ENCODE measurements around the gene TOR2A. TPM values are rescaled to one million over a fixed set of nuclear protein-coding genes. Genes with fewer than 3 reads are reported as not detected.

Gene TOR2A
- polyA plus RNA-seq, 3 donors: 57.4 to 63.8 (median 60.0) TPM

GRCh38 chr9:127756233-127756632 lies 21.1 kb upstream of the TOR2A start:
- H3K27ac Mint-ChIP-seq: no peak overlapping the region
- Histone ChIP-seq H3K36me3 (replicated peaks in 1 of 2; ENCODE audit: control insufficient read depth in 1 of 2, insufficient read depth in 2 of 2, low read length in 2 of 2) (peaks cover 56 to 92% of the 10 kb centered on the region in 2 donors), H4K20me1 (ENCODE audit: insufficient read depth, low read length) (peaks cover 96% of the 10 kb centered on the region), H3K4me1 (ENCODE audit: control insufficient read depth in 1 of 2, insufficient read depth in 2 of 2, low read length in 2 of 2) (no peaks in the 10 kb centered on the region), H3K79me2 (ENCODE audit: insufficient read depth, low read length) (peaks cover 69% of the 10 kb centered on the region), H3K4me3 (replicated peaks in 1 of 3; ENCODE audit: low read depth in 2 of 3, low read length in 3 of 3) (no peak overlapping the region), H3K9ac (ENCODE audit: insufficient read depth, low read length, poor library complexity, severe bottlenecking) (no peak overlapping the region), H2AFZ (ENCODE audit: insufficient read depth, low read depth, low read length, poor library complexity, severe bottlenecking) (no peak overlapping the region), H3K4me2 (replicated peaks; ENCODE audit: extremely low read depth, low read length, poor library complexity, severe bottlenecking) (no peak overlapping the region), H3K27me3 (ENCODE audit: control insufficient read depth in 2 of 2, insufficient read depth in 2 of 2, low read length in 2 of 2) (no peaks in the 10 kb centered on the region), H3K9me3 (replicated peaks in 1 of 2; ENCODE audit: control insufficient read depth in 1 of 2, insufficient read depth in 1 of 2, low read length in 2 of 2) (no peaks in the 10 kb centered on the region), H3K27ac (ENCODE audit: low read depth in 1 of 2, low read length in 2 of 2) (no peak overlapping the region)
- intact Hi-C loops (cut with micrococcal nuclease): no loop called here
- no peaks in the 10 kb centered on the region for H3K9me3 Mint-ChIP-seq
- TF ChIP-seq CTCF (IDR thresholded peaks at IDR 0.05): no peak
- H3K27me3 Mint-ChIP-seq (ENCODE audit: low read depth in 3 of 3): peaks cover 0 to 1% (median 1%) of the 10 kb centered on the region in 3 donors
- WGBS (ENCODE audit: insufficient coverage): 100% methylated on average over 3 of the region's 3 CpGs
- DNase-seq: no peak
- H3K4me1 Mint-ChIP-seq: no peaks in the 10 kb centered on the region
- H3K4me3 Mint-ChIP-seq: no peak overlapping the region
- peaks cover 41 to 85% of the 10 kb centered on the region in 2 donors for H3K36me3 Mint-ChIP-seq

GRCh38 chr9:127755061-127756060 lies 20.3 kb upstream of the TOR2A start:
- no peak for TF ChIP-seq CTCF (IDR thresholded peaks at IDR 0.05)
- DNase-seq: no peak
- peaks cover 0 to 1% (median 1%) of the 10 kb centered on the region in 3 donors for H3K27me3 Mint-ChIP-seq (ENCODE audit: low read depth in 3 of 3)
- Histone ChIP-seq H3K36me3 (replicated peaks in 1 of 2; ENCODE audit: control insufficient read depth in 1 of 2, insufficient read depth in 2 of 2, low read length in 2 of 2) (peaks cover 60 to 92% of the 10 kb centered on the region in 2 donors), H3K79me2 (ENCODE audit: insufficient read depth, low read length) (peaks cover 63% of the 10 kb centered on the region), H3K4me2 (replicated peaks; ENCODE audit: extremely low read depth, low read length, poor library complexity, severe bottlenecking) (no peak overlapping the region), H3K4me3 (replicated peaks in 1 of 3; ENCODE audit: low read depth in 2 of 3, low read length in 3 of 3) (no peak overlapping the region), H3K27me3 (ENCODE audit: control insufficient read depth in 2 of 2, insufficient read depth in 2 of 2, low read length in 2 of 2) (no peaks in the 10 kb centered on the region), H3K9ac (ENCODE audit: insufficient read depth, low read length, poor library complexity, severe bottlenecking) (no peak overlapping the region), H3K27ac (ENCODE audit: low read depth in 1 of 2, low read length in 2 of 2) (no peak overlapping the region), H3K9me3 (replicated peaks in 1 of 2; ENCODE audit: control insufficient read depth in 1 of 2, insufficient read depth in 1 of 2, low read length in 2 of 2) (no peaks in the 10 kb centered on the region), H4K20me1 (ENCODE audit: insufficient read depth, low read length) (peaks cover 96% of the 10 kb centered on the region), H3K4me1 (ENCODE audit: control insufficient read depth in 1 of 2, insufficient read depth in 2 of 2, low read length in 2 of 2) (no peaks in the 10 kb centered on the region), H2AFZ (ENCODE audit: insufficient read depth, low read depth, low read length, poor library complexity, severe bottlenecking) (no peak overlapping the region)
- H3K4me1 Mint-ChIP-seq: no peaks in the 10 kb centered on the region
- H3K36me3 Mint-ChIP-seq: peaks cover 43 to 85% of the 10 kb centered on the region in 2 donors
- intact Hi-C loops (cut with micrococcal nuclease): no loop called here
- H3K27ac Mint-ChIP-seq: no peak overlapping the region
- 97% methylated on average over 51 of the region's 61 CpGs for WGBS (ENCODE audit: insufficient coverage)
- no peaks in the 10 kb centered on the region for H3K9me3 Mint-ChIP-seq
- no peak overlapping the region for H3K4me3 Mint-ChIP-seq

All from CD14-positive monocyte (primary cell).